Smooth muscle cell (in vitro differentiated cells): ENCODE data around the gene PSG7. TPM values are rescaled to one million over a fixed set of nuclear protein-coding genes. Genes with fewer than 3 reads are reported as not detected.

Experiments used
- polyA plus RNA-seq: library from polyadenylated mRNA; unstranded; fragments of >200 nt; fragmentation: Nextera tagmentation; extraction: Ambion mirVana; gene quantifications from 2 replicates; pipeline ENCODE4 v1.2.1, GENCODE V29; 2016
- total RNA-seq: library from RNA; depleted of rRNA; stranded (reverse); fragments of >200 nt; gene quantifications from 2 replicates; pipeline ENCODE4 v1.2.3, GENCODE V29; 2014

The PSG7 gene
- total and polyA plus RNA-seq, 2 experiments from 2014 or later, result not detected

Other genes with a start within 250 kb of the PSG7 start
- not detected in 2 replicates for gene PSG3, start 196.7 kb downstream of the PSG7 start, total RNA-seq
- not detected in 2 replicates for gene PSG3, start 196.7 kb downstream of the PSG7 start, polyA plus RNA-seq
- gene PSG8, start 171.5 kb downstream of the PSG7 start, total RNA-seq, result not detected in 2 replicates
- not detected in 2 replicates for gene PSG8, start 171.5 kb downstream of the PSG7 start, polyA plus RNA-seq
- gene PSG1, start 57.5 kb downstream of the PSG7 start, total RNA-seq, result not detected in 2 replicates
- not detected in 2 replicates for gene PSG1, start 57.5 kb downstream of the PSG7 start, polyA plus RNA-seq
- gene PSG6, start 19.3 kb downstream of the PSG7 start, total RNA-seq, result not detected in 2 replicates
- not detected in 2 replicates for gene PSG6, start 19.3 kb downstream of the PSG7 start, polyA plus RNA-seq
- not detected in 2 replicates for gene PSG11, start 89.3 kb upstream of the PSG7 start, total RNA-seq
- gene PSG11, start 89.3 kb upstream of the PSG7 start, polyA plus RNA-seq, result not detected in 2 replicates
- not detected in 2 replicates for gene PSG2, start 145.5 kb upstream of the PSG7 start, total RNA-seq
- gene PSG2, start 145.5 kb upstream of the PSG7 start, polyA plus RNA-seq, result not detected in 2 replicates
- gene PSG5, start 249.3 kb upstream of the PSG7 start, total RNA-seq, result not detected in 2 replicates
- not detected in 2 replicates for gene PSG5, start 249.3 kb upstream of the PSG7 start, polyA plus RNA-seq